GM12878 (cell line): ENCODE results near the gene ADAR. TPM values are rescaled to one million over a fixed set of nuclear protein-coding genes. Genes with fewer than 3 reads are reported as not detected.

ENCODE experiments used
- BRCA1 ChIP-seq: IDR thresholded peaks from 2 replicates; pipeline ENCODE4 v1.6.1; 2011; ENCODE audit warnings: low read depth, low read length, improper control_type of control experiment
- CEBPB ChIP-seq, 2 experiments: fragments of 150-350 bp in 1 of 2; IDR thresholded peaks; 2 replicates each; pipeline ENCODE4 v1.6.1; 2012 to 2014; ENCODE audit warnings: low read depth in 2 of 2, low read length in 2 of 2, borderline replicate concordance in 1 of 2, inconsistent platforms in 1 of 2
- CHD1 ChIP-seq: IDR thresholded peaks from 2 replicates; pipeline ENCODE4 v1.6.1; 2012; ENCODE audit warnings: low read depth, low read length, improper control_type of control experiment
- CHD2 ChIP-seq: IDR thresholded peaks from 2 replicates; pipeline ENCODE4 v1.6.1; 2011; ENCODE audit warnings: low read depth, low read length, improper control_type of control experiment, borderline replicate concordance
- DPF2 ChIP-seq: fragments of 450-650 bp; IDR thresholded peaks from 2 replicates; pipeline ENCODE4 v1.6.1; 2017; ENCODE audit warnings: mild to moderate bottlenecking
- FOXK2 ChIP-seq: fragments of 450-650 bp; IDR thresholded peaks from 2 replicates; pipeline ENCODE4 v1.6.1; 2017; ENCODE audit warnings: mild to moderate bottlenecking, moderate library complexity
- GATAD2B ChIP-seq: fragments of 450-650 bp; conservative IDR thresholded peaks from 2 replicates; pipeline ENCODE4 v1.6.1; 2017; ENCODE audit warnings: low read depth, mild to moderate bottlenecking, moderate library complexity
- IKZF1 ChIP-seq: fragments of 450-650 bp; conservative IDR thresholded peaks from 2 replicates; pipeline ENCODE4 v1.6.1; 2017; ENCODE audit warnings: antibody characterized with exemption, mild to moderate bottlenecking
- MTA3 ChIP-seq: IDR thresholded peaks from 2 replicates; pipeline ENCODE4 v1.6.1; 2012; ENCODE audit warnings: low read length, inconsistent platforms, borderline replicate concordance
- NFYB ChIP-seq: IDR thresholded peaks from 2 replicates; pipeline ENCODE4 v1.6.1; 2011; ENCODE audit warnings: low read depth, mild to moderate bottlenecking, low read length, improper control_type of control experiment, moderate library complexity; ENCODE audit not compliant: insufficient read depth
- NR2F1 ChIP-seq: fragments of 450-650 bp; conservative IDR thresholded peaks from 2 replicates; pipeline ENCODE4 v1.6.1; 2017; ENCODE audit warnings: mild to moderate bottlenecking
- PAX8 ChIP-seq: fragments of 450-650 bp; IDR thresholded peaks from 2 replicates; pipeline ENCODE4 v1.6.1; 2017; ENCODE audit warnings: mild to moderate bottlenecking, moderate library complexity
- PBX3 ChIP-seq: IDR thresholded peaks from 2 replicates; pipeline ENCODE4 v1.6.1; 2011; ENCODE audit warnings: mild to moderate bottlenecking, low read depth, low read length, moderate library complexity; ENCODE audit not compliant: insufficient replicate concordance
- PML ChIP-seq: IDR thresholded peaks from 2 replicates; pipeline ENCODE4 v1.6.1; 2012; ENCODE audit warnings: low read length, inconsistent platforms
- REST ChIP-seq: IDR thresholded peaks from 2 replicates; pipeline ENCODE4 v1.6.1; 2012; ENCODE audit warnings: mild to moderate bottlenecking, low read depth, low read length
- RUNX3 ChIP-seq: IDR thresholded peaks from 2 replicates; pipeline ENCODE4 v1.6.1; 2012; ENCODE audit warnings: low read length, inconsistent platforms
- SIN3A ChIP-seq: IDR thresholded peaks from 2 replicates; pipeline ENCODE4 v1.6.1; 2012; ENCODE audit warnings: low read depth, low read length, improper control_type of control experiment
- SP1 ChIP-seq: IDR thresholded peaks from one replicate; pipeline ENCODE4 v1.6.1; 2011; ENCODE audit warnings: low read depth, low read length
- STAT1 ChIP-seq: fragments of 450-650 bp; conservative IDR thresholded peaks from 2 replicates; pipeline ENCODE4 v1.6.1; 2014; ENCODE audit warnings: antibody characterized with exemption, mild to moderate bottlenecking
- SUZ12 ChIP-seq: fragments of 200-600 bp; sonication (generic); IDR thresholded peaks from one replicate; pipeline ENCODE4 v1.6.1; 2018; ENCODE audit warnings: antibody characterized with exemption, mild to moderate bottlenecking; ENCODE audit not compliant: unreplicated experiment
- TCF12 ChIP-seq: IDR thresholded peaks from 2 replicates; pipeline ENCODE4 v1.6.1; 2011; ENCODE audit warnings: low read depth, mild to moderate bottlenecking, low read length
- ZBTB4 ChIP-seq: fragments of 450-650 bp; formaldehyde crosslinking; IDR thresholded peaks from 2 replicates; pipeline ENCODE4 v1.4.0; 2022; ENCODE audit warnings: mild to moderate bottlenecking, moderate library complexity
- ZNF622 ChIP-seq: fragments of 450-650 bp; IDR thresholded peaks from 2 replicates; pipeline ENCODE4 v1.6.1; 2017; ENCODE audit warnings: mild to moderate bottlenecking, inconsistent platforms
- polyA plus RNA-seq, 11 experiments: library from polyadenylated mRNA; depleted of rRNA in 4 of 11; unstranded in 6 of 11; stranded (reverse) in 5 of 11; fragments of >200 nt; fragmentation: Nextera tagmentation in 4 of 11; fragmentation: Illumina TruSeq in 1 of 11; extraction: Ambion mirVana in 4 of 11; extraction: Trizol in 1 of 11; gene quantifications; 1 replicate in 1 of 11; 2 replicates in 10 of 11; pipeline versions ENCODE4 v1.2.1 to v1.2.3, GENCODE V29; 2011 to 2016; ENCODE audit warnings: inconsistent platforms in 2 of 11, missing spikeins in 2 of 11, low read depth in 1 of 11
- total RNA-seq, 4 experiments: library from RNA; depleted of rRNA in 3 of 4; stranded (reverse); fragments of >200 nt in 3 of 4; fragmentation: Illumina TruSeq in 1 of 4; extraction: Trizol in 1 of 4; gene quantifications; 2 replicates each; pipeline versions ENCODE4 v1.2.1 to v1.2.3, GENCODE V29; 2013 to 2021
- TF ChIP-seq, protein P1 (sequence below): IDR thresholded peaks from 2 replicates; pipeline ENCODE4 v1.6.1; 2011; ENCODE audit warnings: low read depth, mild to moderate bottlenecking, low read length, moderate library complexity, borderline replicate concordance; ENCODE audit errors: extremely low read depth

ADAR gene
- total and polyA plus RNA-seq, 10 of the 15 experiments (the other 5 are each of a cell fraction or from before 2014, with no cell fraction given) = 55.5 to 413 (median 176) TPM

GRCh38 chr1:154558720-154559465 is 49.1 kb downstream of the ADAR start (continued):
- TF ChIP-seq BRCA1 = no peak
- peak; percentile 84 for TF ChIP-seq CHD2
- TF ChIP-seq PAX8 = no peak
- peak; percentile 54 for TF ChIP-seq NR2F1
- TF ChIP-seq, protein P1, sequence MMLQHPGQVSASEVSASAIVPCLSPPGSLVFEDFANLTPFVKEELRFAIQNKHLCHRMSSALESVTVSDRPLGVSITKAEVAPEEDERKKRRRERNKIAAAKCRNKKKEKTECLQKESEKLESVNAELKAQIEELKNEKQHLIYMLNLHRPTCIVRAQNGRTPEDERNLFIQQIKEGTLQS = peak; percentile 100
- TF ChIP-seq PBX3 = no peak
- no peak for TF ChIP-seq SUZ12
- TF ChIP-seq REST = no peak
- no peak for TF ChIP-seq ZBTB4 (CRISPR knock-in tag)
- TF ChIP-seq MTA3 = no peak
- TF ChIP-seq CEBPB (IDR thresholded peaks at IDR 0.05; ENCODE audit: borderline replicate concordance in 1 of 2, low read depth in 2 of 2, low read length in 2 of 2) = no peak
- peak; percentile 77 for TF ChIP-seq SP1
- TF ChIP-seq ZNF622 = no peak
- TF ChIP-seq RUNX3 = no peak
- TF ChIP-seq STAT1 = no peak; the same call in 1 of the 2 replicates
- TF ChIP-seq TCF12 = 0 out of 2 replicates have a peak, but pooled peaks have one; percentile 6
- peak; percentile 75; the same call in 1 of the 2 replicates for TF ChIP-seq GATAD2B
- no peak; the same call in 1 of the 2 replicates for TF ChIP-seq DPF2
- peak; percentile 80; the same call in 1 of the 2 replicates for TF ChIP-seq FOXK2
- TF ChIP-seq IKZF1 = peak; percentile 94
- TF ChIP-seq SIN3A = peak; percentile 92
- peak; percentile 19; the same call in 1 of the 2 replicates for TF ChIP-seq NFYB
- TF ChIP-seq CHD1 = no peak
- TF ChIP-seq PML = no peak
